ENCODE results near the gene ABT1.

Gene ABT1

GRCh38 chr6:26607434-26608230 is 10.9 kb downstream of the ABT1 start:
- peak; percentile 61 to 75 (median 71) for DNase-seq

GRCh38 chr6:26609463-26609862 is 12.7 kb downstream of the ABT1 start:
- no peak for DNase-seq

- no peak for DNase-seq
These were observed 14.8 kb downstream of the ABT1 start for GRCh38 chr6:26611599-26611998.

GRCh38 chr6:26613201-26613600 is 16.4 kb downstream of the ABT1 start:
- DNase-seq: no peak

- peak in 2 of 3 donors; percentile 17 to 42 for DNase-seq
These were observed 17.2 kb downstream of the ABT1 start for GRCh38 chr6:26613689-26614683.

- no peak for DNase-seq
These were observed 26.6 kb downstream of the ABT1 start for GRCh38 chr6:26623339-26623859.

- no peak for DNase-seq
These were observed 27.8 kb downstream of the ABT1 start for GRCh38 chr6:26624557-26624956.

GRCh38 chr6:26627843-26628242 is 31.1 kb downstream of the ABT1 start:
- no peak for DNase-seq

GRCh38 chr6:26629359-26629758 is 32.6 kb downstream of the ABT1 start:
- DNase-seq: no peak

- DNase-seq: no peak
These were observed 44.1 kb downstream of the ABT1 start for GRCh38 chr6:26640806-26641205.

GRCh38 chr6:26646074-26646473 is 49.3 kb downstream of the ABT1 start:
- no peak for DNase-seq

Data from suppressor macrophage treated with lipopolysaccharide for 1 hour (primary cell).